ENCODE measurements around the gene ZFP90.
"Not testable (repeated sequence)": the region's sequence is repeated elsewhere in the genome, so short reads cannot be mapped to it uniquely, and the experiment has no call there.

Gene ZFP90

DNA sequence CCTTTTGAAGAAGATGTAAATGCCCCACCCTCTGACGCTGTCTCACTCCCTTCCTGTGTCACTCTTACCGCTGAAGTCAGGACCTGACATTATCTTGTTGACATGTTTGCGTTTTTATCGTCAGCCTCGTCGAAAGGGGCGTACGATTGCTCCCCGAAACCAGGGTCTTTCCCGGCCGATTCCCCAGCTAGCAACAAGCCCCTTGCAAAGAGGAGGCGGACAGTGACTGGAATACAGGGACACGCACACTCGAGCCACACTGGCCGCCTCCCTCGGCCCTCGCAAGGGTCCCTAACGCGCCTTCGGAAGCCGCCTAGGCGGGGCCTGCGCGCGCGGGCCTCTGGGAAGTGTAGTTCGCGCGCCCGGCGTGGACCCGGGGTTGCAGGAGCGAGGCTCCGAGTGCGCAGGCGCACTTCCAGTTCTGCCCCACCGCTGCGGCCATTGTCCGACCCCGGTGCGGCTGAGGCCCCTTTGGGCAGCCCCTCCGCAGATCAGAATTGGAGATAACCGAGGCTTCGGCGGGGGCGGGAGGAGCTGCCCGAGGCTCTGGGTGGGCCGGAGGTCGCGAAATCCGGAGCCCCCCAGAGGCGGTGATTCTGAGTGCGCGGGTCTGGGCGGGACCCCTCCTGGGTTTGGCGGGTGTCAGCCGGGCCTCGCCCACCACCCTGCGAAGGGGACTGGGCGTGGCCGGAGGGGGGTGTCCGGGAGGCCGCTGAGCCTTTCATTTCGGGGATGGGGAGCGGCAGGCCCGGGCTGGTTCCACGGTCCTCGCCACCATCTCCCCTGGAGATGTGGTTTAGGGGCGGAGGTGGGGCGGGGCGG, at the start of gene ZFP90:
Gene ZFP90 (plus strand): TSS at position 412 of the 822 bp plus-strand sequence. CDS start 502 bp downstream, outside the sequence.
- peak; percentile 89 for DNase-seq (ENCODE audit: low spot score)

DNA sequence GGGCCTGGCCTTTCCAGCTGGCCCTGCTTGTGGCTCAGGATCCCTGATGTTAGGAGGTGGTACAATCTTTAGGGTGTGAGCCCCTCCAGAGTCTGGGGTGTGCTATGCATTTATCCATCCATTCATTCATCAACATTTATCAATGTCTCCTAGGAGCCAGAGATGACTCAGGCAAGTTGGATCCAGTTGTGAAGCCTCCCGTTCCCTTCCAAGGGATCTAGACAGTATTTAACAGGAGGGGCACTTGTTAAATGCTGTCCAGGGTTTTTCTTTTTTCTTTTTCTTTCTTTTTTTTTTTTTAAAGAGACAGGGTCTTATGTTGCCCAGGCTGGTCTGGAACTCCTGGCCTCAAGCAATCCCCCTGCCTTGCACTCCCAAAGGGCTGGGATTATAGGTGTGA, 48.7 kb upstream of the ZFP90 start:
- DNase-seq (ENCODE audit: low spot score), result no peak

DNA sequence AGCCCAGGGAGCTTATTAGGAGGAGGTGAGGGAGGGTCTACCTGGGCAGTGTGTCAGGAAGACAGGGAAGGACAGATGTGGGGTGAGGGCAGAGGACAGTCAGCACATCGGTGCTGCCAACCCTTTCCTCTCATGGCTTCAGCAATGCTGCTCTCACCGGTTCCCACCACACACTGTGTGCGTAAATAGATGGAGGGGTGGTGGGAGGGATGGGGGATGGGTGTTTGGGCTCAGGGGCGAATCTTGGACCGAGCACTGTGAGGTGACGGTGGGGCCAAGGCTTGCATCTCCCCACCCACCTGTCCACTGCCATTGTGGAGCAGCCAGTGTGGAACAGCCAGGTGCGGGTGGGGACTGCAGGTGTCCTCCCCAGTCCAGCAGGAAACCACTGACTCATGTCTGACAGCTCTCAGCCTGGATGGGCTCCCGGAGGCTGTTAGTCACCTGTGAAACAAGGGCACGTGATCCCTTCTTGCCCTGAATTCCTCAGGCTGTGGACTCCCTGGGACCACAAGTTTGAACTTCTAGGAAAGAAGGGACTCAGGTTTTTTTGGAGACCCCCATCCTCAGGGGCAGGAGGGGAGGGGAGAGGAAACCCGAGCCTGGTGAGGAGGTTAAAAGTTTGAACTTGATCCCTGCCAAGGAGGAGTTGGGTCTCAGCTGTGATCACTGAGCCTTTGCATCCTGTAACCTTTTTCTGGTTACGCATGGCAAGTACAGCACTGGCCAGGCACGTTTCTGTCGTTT, 48.1 kb upstream of the ZFP90 start:
- DNase-seq (ENCODE audit: low spot score), result peak; percentile 63

DNA sequence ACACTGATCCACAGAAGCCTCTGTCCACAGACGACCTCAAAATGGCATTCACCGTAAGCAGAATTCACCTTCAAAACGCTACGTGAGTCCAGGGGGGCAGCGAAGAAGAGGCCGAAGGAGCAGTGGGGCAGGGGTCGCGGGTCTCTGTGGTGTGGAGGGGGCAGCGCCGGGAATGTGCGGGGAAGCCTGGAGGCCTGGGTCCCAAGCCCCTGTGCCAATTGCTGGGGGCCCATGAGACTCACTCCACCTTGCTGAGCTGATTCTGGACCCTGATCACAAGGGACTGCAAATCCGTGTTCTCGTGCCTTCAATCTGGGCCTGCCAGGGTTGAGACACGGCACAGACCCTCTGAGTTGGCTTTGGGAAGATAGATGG, 47.5 kb upstream of the ZFP90 start:
- DNase-seq (ENCODE audit: low spot score), result no peak

DNA sequence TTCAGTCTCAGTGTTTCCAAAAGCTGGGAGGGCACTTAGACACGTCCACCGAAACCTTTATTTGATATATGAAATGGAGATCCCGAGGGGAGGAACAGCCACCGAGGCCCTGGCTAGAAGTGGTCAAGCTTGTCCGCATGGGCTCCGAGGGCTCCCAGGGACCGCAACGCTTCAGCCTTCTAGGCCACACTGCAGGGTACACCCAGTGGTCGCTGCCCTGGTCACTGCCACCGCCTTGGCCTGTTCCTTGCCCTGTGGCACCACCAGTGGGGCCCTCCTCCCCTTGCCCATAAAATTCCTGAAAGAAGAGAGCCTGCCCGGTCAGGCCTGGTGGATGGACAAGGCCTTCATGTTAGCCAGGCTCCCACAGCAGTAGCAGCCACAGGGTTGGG, 46.9 kb upstream of the ZFP90 start:
- no peak for DNase-seq (ENCODE audit: low spot score)

DNA sequence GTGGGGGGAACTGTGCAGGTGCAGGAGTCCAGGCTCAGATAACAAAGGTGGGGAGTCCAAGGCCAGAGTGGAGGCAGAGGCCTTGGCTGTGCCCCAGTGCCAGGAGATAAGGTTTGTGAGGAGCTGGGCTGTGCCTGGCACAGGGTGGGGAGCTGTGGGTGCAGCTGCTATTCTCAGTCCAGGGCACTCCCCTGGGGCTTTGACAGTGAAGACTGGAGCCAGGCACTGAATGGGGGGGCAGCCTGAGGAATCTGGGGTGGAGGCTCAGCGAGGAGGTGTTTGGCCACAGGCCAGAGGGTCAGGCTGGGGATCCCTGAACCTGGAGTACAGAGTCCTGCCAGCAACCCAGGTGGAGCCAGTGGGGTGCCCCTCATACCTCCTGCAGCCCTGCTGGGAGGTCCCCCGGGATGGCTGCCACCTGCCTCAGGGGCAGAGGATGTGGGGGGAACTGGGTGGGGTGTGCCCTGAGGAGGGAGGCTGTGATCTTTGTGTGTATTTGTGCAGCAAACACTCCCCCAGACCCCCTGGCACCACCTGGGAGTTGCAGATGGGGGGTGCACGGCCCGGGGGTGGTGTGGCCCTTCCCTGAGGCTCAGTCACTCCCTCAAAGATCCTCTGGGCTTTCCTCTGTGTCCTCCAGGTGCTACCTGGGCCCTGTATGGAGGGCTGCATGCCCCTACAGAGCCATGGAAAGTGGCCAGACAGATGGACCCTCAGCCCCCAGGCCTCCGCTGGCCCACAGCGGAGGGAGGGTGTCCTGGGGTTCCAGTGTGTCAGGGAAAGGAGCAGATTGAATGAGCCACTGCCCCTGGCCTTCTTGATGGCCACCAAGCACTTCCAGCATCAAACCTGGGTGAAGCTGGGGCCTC, 46.3 kb upstream of the ZFP90 start:
- no peak for DNase-seq (ENCODE audit: low spot score)

DNA sequence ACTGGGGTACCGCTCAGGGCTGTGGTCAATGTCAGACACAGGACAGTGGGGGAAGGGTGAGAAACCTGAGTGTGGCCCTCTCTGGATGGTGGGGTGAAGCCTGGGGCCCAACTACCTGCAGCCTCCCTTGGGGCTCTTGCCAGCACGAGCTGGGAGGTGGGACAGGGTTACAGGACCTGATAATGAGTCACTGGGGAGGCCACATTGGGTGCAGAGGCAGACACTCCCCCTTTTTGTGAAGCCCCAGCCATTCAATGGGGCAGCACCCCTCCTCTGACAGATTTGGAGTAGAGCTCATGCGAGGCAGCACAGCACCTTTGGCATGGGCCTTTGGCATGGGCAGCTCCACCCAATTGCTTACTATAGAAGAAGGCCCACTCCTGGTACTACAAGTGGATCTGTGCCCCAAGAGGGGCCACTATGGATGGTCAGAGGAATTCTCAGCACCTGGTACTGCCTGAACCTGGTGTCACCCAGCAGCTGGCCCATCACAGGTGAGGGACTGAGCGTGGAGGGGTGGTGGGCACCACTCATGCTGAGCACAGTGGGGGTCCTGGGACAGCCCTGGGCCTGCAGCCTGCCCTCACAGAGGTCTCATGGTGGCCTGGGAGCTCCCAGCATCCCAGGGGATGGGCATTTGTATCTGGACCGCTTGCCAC, 45.5 kb upstream of the ZFP90 start:
- DNase-seq (ENCODE audit: low spot score), result no peak

DNA sequence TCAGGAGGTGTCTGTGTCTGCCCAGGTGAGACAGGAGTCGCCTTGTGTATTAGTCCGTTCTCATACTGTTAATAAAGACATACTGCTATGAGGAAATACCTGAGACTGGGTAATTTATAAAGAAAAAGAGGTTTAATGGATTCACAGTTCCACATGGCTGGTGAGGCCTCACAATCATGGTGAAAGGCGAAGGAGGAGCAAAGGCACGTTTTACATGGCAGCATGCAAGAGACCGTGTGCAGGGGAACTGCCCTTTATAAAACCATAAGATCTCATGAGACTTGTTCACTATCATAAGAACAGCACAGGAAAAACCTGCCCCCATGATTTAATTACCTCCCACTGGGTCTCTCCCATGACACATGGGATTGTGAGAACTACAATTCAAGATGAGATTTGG, 44.8 kb upstream of the ZFP90 start:
- DNase-seq (ENCODE audit: low spot score), result not testable (repeated sequence)

DNA sequence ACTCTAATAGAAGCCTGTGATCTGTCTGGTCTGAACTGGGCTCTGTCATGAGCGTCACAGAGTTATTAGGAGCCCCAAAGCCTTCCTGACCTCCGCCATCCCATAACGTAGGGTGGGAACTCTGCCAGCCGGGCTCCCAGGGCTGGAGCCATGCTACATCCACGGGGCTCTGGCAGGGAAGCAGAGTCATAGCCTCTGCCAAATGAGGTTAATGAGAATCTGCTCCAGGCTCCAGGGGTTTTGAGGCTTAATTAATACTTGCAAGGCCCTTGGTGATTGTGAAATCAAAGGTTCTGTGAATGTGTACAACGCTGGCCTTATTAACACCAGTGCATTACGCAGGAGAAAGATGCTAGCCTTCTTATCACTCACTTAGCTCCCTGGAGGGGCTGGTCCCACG, 42.4 kb upstream of the ZFP90 start:
- DNase-seq (ENCODE audit: low spot score), result no peak

DNA sequence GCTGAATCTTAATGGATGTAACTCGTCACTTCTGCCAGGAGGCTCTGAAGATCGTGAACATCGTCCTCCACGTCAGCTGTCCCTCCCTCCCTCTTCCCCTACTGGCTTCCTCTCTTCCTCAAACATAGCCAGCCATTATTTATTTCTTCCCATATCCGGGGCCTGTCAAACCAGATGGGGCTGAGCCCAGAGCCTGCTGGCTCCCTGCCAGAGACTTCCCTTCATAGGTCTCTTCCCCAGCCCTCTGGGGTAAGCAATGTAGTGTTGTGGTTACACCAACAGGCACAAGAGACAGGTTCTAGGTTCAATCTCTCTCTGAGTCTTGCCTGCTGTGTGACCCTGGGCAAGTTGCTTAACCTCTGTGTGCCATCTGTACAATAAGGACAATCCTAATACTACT, 40.1 kb upstream of the ZFP90 start:
- no peak for DNase-seq (ENCODE audit: low spot score)

DNA sequence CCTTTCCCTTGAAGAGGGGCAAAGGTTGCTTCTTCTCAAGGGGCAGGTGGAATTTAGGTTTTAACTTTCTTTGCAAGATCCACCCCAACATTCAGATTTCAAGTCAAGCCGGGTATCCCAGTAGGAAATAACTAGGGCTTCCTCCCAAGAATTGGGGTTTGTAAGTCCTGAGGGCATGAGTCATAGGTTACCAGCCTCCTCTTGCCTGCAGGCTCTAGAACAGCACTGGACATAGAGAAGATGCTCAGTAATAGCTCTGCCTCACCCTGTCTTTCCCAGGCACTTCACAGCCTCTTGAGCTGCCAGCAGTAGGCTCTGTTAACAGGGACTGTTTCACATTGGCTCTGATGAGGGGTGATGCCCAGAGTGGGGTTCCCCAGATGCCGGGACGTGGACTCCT, 35.8 kb upstream of the ZFP90 start:
- peak; percentile 11 for DNase-seq (ENCODE audit: low spot score)

DNA sequence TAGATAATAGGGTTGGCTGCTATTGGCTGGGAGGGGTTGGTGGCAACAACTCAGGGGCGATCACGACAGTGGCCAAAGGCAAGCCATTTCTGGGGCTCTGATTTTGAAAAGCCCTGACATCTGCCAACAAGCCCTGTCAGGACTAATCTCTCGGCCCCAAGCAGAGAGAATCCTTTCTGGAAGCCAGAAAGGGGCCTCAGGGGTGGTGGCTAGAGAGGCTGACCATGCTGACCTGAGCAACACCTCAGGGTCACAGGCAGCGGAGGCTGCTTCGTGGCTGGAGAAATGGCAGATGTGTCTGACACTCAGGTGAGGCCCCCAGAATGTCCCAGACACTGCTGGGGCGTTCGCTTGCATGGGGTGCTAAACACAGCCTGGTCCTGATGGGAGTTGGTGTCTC, 35.0 kb upstream of the ZFP90 start:
- DNase-seq (ENCODE audit: low spot score), result no peak

DNA sequence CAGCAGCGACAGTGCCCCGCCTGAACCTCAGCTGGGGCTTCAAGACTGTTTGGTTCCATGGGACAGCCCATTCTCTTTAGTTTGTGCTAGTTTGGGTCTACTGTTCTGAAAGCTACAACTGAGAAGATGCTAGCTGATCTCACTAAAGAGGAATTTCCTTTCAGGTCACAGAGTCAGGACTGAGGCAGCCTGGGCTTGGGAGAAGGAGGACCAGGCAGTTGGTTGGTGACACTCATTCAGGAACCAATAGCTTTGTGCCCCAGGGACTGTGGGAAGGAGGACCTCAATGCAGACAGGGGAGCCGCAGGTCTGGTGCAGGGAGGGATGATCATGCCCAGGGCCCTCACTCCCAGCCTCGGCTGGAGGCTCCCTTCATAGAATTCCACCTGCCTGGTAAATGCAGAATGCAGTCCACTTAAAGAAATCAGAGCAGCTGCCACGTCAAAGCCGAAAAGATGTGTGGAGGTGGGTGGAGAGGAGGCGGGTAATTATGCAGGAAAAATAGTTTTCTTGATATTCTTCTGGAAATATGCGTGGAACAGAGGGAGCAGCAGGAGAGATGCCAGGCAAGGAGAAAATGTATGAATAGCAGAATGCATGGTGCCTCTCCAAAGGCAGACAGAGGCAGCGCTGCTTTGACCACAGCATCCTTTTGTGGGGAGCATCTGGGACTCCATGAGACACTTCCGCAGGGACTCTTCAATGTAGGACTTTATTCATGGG, 32.6 kb upstream of the ZFP90 start:
- DNase-seq (ENCODE audit: low spot score), result no peak

DNA sequence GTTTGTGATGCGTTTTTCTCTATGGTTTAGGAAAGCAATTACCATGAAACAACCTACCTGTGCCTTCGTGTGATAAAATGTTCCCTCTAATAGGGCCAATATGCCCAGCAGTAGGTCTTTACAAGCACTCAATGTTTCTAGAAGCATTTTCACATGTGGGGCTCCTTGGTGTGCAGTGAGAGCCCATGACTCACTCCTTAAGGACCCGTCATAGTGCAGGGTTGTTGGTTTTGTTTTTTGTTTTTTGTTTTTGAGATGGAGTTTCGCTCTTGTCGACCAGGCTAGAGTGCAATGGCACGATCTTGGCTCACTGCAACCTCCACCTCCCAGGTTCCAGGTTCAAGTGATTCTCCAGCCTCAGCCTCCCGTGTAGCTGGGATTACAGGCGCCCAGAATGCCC, 31.1 kb upstream of the ZFP90 start:
- no peak for DNase-seq (ENCODE audit: low spot score)

DNA sequence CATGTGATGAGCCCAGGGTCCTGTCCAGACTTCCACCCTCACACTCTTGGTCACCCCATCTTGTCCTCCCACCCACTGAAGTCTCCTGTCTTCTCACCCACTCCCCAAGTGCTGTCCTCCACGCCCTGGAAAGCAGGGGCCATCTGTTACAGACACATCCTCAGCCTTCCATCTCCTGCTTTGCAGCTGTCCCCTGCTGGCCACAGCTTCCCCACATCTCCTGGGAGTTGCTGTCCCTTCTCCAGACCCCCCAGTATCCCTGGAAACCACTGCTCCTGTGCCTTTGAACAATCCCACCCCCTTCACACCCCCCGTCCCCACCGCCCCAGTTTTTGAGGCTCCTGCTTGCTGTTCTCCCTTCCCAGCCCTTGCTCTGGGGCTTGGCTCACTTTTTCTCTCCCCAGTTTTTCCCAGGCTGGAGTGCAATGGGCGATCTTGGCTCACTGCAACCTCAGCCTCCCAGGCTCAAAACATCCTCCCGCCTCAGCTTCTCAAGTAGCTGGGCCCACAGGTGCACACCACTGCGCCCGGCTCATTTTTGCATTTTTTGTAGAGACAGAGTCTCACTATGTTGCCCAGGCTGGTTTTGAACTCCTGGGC, 30.4 kb upstream of the ZFP90 start:
- DNase-seq (ENCODE audit: low spot score), result no peak

DNA sequence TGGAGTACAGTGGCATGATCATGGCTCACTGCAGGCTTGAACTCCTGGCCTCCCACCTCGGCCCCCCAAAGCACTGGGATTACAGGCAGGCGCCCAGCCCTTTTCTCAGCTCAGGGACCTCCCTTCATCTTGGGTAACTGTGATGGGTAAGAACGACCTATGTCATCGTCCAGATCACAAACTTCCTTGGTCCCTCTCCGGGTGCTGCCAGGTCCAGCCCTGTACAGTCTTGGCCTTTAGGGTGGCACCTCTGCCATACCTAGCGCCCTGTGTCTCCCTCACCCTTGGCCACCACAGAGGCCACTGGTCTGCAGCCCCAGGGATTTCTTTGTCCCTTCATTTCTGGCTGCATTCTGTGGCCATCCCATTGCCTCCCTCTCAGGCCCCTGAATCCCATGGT, 29.7 kb upstream of the ZFP90 start:
- no peak for DNase-seq (ENCODE audit: low spot score)

DNA sequence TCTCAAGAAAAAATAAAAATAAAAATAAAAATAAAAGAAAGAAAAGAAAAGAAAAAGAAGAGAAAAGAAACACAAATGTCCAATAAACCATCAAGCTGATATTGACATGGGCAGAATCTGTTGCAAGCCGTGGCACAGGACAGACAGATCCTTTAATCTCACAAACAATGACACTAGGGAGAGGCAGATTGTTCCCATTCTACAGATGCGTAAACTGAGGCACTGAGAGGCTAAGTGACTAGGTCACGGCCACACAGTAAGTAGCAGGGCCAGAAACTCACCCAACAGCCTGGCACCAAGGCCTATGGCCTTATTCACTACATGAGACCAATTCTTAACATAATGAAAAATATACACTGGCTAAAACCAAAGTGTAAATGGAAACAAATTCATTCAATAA, 28.3 kb upstream of the ZFP90 start:
- DNase-seq (ENCODE audit: low spot score), result no peak

DNA sequence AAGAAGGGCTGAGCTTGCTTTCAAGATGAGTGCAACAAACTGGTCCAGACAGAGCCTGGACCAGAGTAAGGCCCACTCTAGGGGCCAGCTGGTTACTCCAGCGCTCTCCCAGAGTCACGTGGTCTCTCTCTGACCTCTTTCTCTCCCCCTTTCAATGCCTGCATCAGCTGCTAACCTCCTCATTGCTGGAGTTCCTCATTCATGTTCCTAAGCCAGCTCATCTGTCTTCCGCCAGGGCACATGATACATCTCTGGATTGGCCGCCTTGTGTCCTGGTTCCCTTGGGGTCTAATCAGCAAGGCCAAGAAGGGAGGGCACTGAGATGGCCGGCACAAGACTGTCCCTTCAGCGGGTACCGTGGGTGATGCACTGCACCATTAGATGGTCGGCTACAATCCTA, 26.9 kb upstream of the ZFP90 start:
- no peak for DNase-seq (ENCODE audit: low spot score)

DNA sequence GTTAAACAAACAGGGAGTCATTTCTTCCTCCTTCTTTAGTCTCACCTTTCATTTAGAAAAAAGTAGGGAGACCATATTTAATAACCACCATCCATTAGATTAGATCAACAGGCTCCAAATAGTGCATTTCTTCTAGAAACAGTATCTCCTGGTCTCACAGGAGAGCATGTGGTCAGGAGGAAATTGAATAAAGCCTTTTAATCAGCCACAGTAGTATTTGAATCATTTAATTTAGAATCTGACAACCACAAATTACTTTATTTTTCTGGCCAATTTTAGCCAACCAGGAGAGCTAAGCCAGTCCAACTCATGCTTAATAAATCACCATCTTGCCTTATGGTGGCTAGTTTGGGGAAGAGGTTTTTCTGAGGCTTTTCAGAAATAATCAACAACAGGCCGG, 26.3 kb upstream of the ZFP90 start:
- no peak for DNase-seq (ENCODE audit: low spot score)

DNA sequence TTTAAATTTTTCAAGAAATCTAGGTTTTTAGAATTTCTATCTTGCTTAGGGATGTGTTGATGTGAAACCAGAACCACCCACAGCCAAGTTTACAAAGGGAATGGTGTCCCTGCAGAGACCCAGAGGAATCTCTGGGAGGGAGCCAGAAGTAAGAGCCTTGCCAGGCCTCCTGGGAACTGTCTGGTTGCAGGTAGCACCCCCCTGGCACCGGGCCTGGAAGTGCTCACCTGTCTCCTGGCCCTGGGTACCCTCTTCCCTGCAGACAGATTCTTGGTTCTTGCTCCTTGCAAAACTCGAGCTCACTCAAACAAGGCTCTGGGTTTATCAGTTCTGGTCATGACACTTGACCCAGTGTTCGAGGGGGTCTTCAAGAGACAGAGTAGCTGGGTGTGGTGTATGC, 24.6 kb upstream of the ZFP90 start:
- no peak for DNase-seq (ENCODE audit: low spot score)

DNA sequence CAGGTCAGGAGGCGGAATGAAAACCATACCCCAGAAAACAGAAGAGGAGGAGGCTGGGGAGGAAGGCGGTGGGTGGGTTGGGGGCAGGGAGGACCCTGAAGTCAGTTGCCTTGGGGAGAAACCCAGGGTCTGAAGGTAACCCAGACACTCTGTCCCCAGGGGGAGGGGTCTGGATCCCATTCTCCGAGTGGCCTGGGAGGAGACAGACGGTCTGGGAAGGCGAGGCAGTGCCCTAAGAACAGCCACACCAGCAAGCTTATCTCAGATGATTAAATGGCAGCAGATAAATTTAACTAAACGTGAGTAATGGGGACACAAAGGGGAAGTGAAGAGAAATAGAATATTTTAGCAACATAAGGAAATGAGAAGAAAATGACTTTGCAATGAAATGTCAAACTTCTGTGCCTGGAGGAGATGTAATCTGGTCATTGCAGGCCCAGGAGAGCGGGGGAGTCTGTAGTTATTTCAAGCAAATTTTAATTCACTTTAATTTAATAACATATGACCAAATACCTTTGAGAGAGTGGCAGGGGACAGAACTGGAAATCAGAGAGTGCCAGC, 21.4 kb upstream of the ZFP90 start:
- no peak for DNase-seq (ENCODE audit: low spot score)

Data from RKO (cell line).